H9 (cell line): ENCODE results near the gene ERFL. TPM values are rescaled to one million over a fixed set of nuclear protein-coding genes. Genes with fewer than 3 reads are reported as not detected.

ENCODE experiments used
- DNase-seq: peaks from one replicate; pipeline ENCODE4 v3.0.0-alpha.2; 2017
- H2AFZ ChIP-seq: one replicate; pipeline ENCODE4 v1.6.1; 2013; ENCODE audit warnings: mild to moderate bottlenecking, low read length, control low read depth, moderate library complexity
- H2AK5ac ChIP-seq: 2 replicates; pipeline ENCODE4 v1.6.1; 2013; ENCODE audit warnings: low read length, control low read depth, mixed read lengths; ENCODE audit not compliant: insufficient read length
- H2BK120ac ChIP-seq: one replicate; pipeline ENCODE4 v1.6.1; 2013; ENCODE audit warnings: low read depth, mild to moderate bottlenecking, low read length, control low read depth, inconsistent platforms; ENCODE audit not compliant: poor library complexity, severe bottlenecking
- H2BK12ac ChIP-seq: 2 replicates; pipeline ENCODE4 v1.6.1; 2013; ENCODE audit warnings: low read length, control low read depth, mixed read lengths, low read depth; ENCODE audit not compliant: insufficient read length
- H2BK15ac ChIP-seq: 2 replicates; pipeline ENCODE4 v1.6.1; 2013; ENCODE audit warnings: low read depth, low read length, control low read depth
- H2BK20ac ChIP-seq: one replicate; pipeline ENCODE4 v1.6.1; 2013; ENCODE audit warnings: low read depth, mild to moderate bottlenecking, low read length, control low read depth, inconsistent platforms; ENCODE audit not compliant: poor library complexity, severe bottlenecking
- H2BK5ac ChIP-seq: 2 replicates; pipeline ENCODE4 v1.6.1; 2013; ENCODE audit warnings: low read length, control low read depth, mixed read lengths; ENCODE audit not compliant: insufficient read length
- H3K14ac ChIP-seq: 2 replicates; pipeline ENCODE4 v1.6.1; 2013; ENCODE audit warnings: low read length, control low read depth; ENCODE audit not compliant: insufficient read depth
- H3K18ac ChIP-seq: 2 replicates; pipeline ENCODE4 v1.6.1; 2013; ENCODE audit warnings: low read depth, mild to moderate bottlenecking, mixed read lengths, low read length, control low read depth; ENCODE audit not compliant: insufficient read length
- H3K23ac ChIP-seq: 2 replicates; pipeline ENCODE4 v1.6.1; 2013; ENCODE audit warnings: low read length, control low read depth, mixed read lengths, low read depth; ENCODE audit not compliant: insufficient read length
- H3K23me2 ChIP-seq: 2 replicates; pipeline ENCODE4 v1.6.1; 2013; ENCODE audit warnings: low read depth, mild to moderate bottlenecking, mixed read lengths, low read length, control low read depth; ENCODE audit not compliant: insufficient read length, poor library complexity, severe bottlenecking
- H3K27ac ChIP-seq: 2 replicates; pipeline ENCODE4 v1.5.1; 2013; ENCODE audit warnings: low read length, control low read depth, mixed read lengths, low read depth; ENCODE audit not compliant: insufficient read length
- H3K27me3 ChIP-seq: 2 replicates; pipeline ENCODE4 v1.6.1; 2013; ENCODE audit warnings: low read length, control low read depth, inconsistent platforms; ENCODE audit not compliant: insufficient read depth
- H3K4ac ChIP-seq: 2 replicates; pipeline ENCODE4 v1.6.1; 2013; ENCODE audit warnings: low read depth, mild to moderate bottlenecking, control low read depth, inconsistent platforms, low read length, moderate library complexity
- H3K4me1 ChIP-seq: 2 replicates; pipeline ENCODE4 v1.6.1; 2013; ENCODE audit warnings: low read length, control low read depth, inconsistent platforms; ENCODE audit not compliant: insufficient read depth
- H3K4me2 ChIP-seq: 2 replicates; pipeline ENCODE4 v1.6.1; 2013; ENCODE audit warnings: low read length, control low read depth, mixed read lengths; ENCODE audit not compliant: insufficient read length, insufficient read depth
- H3K56ac ChIP-seq: 2 replicates; pipeline ENCODE4 v1.6.1; 2013; ENCODE audit warnings: low read depth, mild to moderate bottlenecking, mixed read lengths, low read length, control low read depth; ENCODE audit not compliant: insufficient read length
- H3K79me1 ChIP-seq: 2 replicates; pipeline ENCODE4 v1.6.1; 2013; ENCODE audit warnings: low read depth, mild to moderate bottlenecking, moderate library complexity, low read length, control low read depth, inconsistent platforms; ENCODE audit not compliant: insufficient read depth, poor library complexity, severe bottlenecking
- H3K79me2 ChIP-seq: 2 replicates; pipeline ENCODE4 v1.6.1; 2013; ENCODE audit warnings: low read length, control low read depth, inconsistent platforms; ENCODE audit not compliant: insufficient read depth
- H3K9ac ChIP-seq: 2 replicates; pipeline ENCODE4 v1.6.1; 2013; ENCODE audit warnings: low read length, control low read depth, mixed read lengths; ENCODE audit not compliant: insufficient read length; ENCODE audit errors: extremely low read depth
- H3K9me3 ChIP-seq: one replicate; pipeline ENCODE4 v1.6.1; 2013; ENCODE audit warnings: low read depth, low read length, inconsistent platforms; ENCODE audit not compliant: control insufficient read depth
- H3T11ph ChIP-seq: one replicate; pipeline ENCODE4 v1.6.1; 2013; ENCODE audit warnings: mild to moderate bottlenecking, low read length, control low read depth, inconsistent platforms
- H4K20me1 ChIP-seq: one replicate; pipeline ENCODE4 v1.6.1; 2013; ENCODE audit not compliant: control insufficient read depth, insufficient read length, insufficient read depth
- H4K5ac ChIP-seq: 2 replicates; pipeline ENCODE4 v1.6.1; 2013; ENCODE audit warnings: low read depth, mild to moderate bottlenecking, mixed read lengths, low read length, control low read depth; ENCODE audit not compliant: insufficient read length
- H4K8ac ChIP-seq: replicated peaks from 2 replicates; pipeline ENCODE4 v1.6.1; 2013; ENCODE audit warnings: low read length, control low read depth, mixed read lengths, low read depth; ENCODE audit not compliant: insufficient read length
- H4K91ac ChIP-seq: 2 replicates; pipeline ENCODE4 v1.6.1; 2013; ENCODE audit warnings: low read depth, mild to moderate bottlenecking, moderate library complexity, mixed read lengths, low read length, control low read depth; ENCODE audit not compliant: insufficient read length
- H3K27ac Mint-ChIP-seq, 3 experiments: 2 replicates in 2 of 3; 3 replicates in 1 of 3; pipeline ENCODE4 v1.8.0; 2020 to 2021; ENCODE audit warnings: mixed read lengths in 3 of 3, mild to moderate bottlenecking in 1 of 3, moderate library complexity in 1 of 3
- H3K27me3 Mint-ChIP-seq: 2 replicates; pipeline ENCODE4 v1.8.0; 2021; ENCODE audit warnings: low read depth, mild to moderate bottlenecking, moderate library complexity, mixed read lengths
- H3K36me3 Mint-ChIP-seq, 3 experiments: 2 replicates in 2 of 3; 3 replicates in 1 of 3; pipeline ENCODE4 v1.8.0; 2020 to 2021; ENCODE audit warnings: low read depth in 3 of 3, mixed read lengths in 3 of 3; ENCODE audit not compliant: insufficient read depth in 1 of 3
- H3K4me1 Mint-ChIP-seq, 2 experiments: 2 replicates each; pipeline ENCODE4 v1.8.0; 2020; ENCODE audit warnings: mixed read lengths in 2 of 2
- H3K4me3 Mint-ChIP-seq, 2 experiments: 2 replicates in 1 of 2; 3 replicates in 1 of 2; pipeline ENCODE4 v1.8.0; 2020 to 2021; ENCODE audit warnings: mild to moderate bottlenecking in 2 of 2, mixed read lengths in 2 of 2, moderate library complexity in 1 of 2
- H3K9me3 Mint-ChIP-seq, 2 experiments: 2 replicates in 1 of 2; 3 replicates in 1 of 2; pipeline ENCODE4 v1.8.0; 2020; ENCODE audit warnings: mild to moderate bottlenecking in 2 of 2, mixed read lengths in 2 of 2, moderate library complexity in 1 of 2
- WGBS: extraction: QIAGEN DNeasy Blood & Tissue Kit; methylation state at CpG from one replicate; pipeline ENCODE4 v1.1.7; 2013; ENCODE audit warnings: missing lambda C conversion rate, low lambda C conversion rate, mixed read lengths; ENCODE audit not compliant: insufficient read length; ENCODE audit errors: extremely low coverage; 5-methylcytosine and 5-hydroxymethylcytosine counted together
- total RNA-seq: library from RNA; stranded (reverse); gene quantifications from 2 replicates; pipeline ENCODE4 v1.2.1, GENCODE V29; 2021
- TF ChIP-seq, protein P1 (sequence below): fragments of 200-600 bp; sonication (generic); conservative IDR thresholded peaks from 3 replicates; pipeline ENCODE4 v1.8.0; 2021; ENCODE audit warnings: antibody characterized with exemption, mild to moderate bottlenecking

ERFL gene
- total RNA-seq, 1 experiment from 2014 or later: 0.22 TPM

DNA sequence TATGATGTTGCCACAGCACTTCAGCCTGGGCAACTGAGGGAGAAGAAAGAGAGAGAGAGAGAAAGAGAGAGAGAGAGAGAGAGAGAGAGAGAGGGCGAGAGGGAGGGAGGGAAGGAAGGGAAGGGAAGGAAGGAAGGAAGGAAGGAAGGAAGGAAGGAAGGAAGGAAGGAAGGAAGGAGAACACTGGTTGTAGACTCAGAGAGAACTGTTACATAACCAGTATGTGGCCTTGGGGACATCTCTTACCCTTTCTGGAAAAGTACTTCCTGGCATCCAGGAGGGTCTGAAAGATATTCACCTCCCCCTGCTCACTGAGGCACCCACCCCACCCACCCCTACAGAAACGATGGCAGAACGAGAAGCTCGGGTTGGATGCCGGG is 47.9 kb downstream of the ERFL start:
- H2BK5ac ChIP-seq: no peak overlapping the region
- H3K4me2 ChIP-seq: no peak overlapping the region
- no peak overlapping the region for H2BK120ac ChIP-seq
- no peak overlapping the region for H2AK5ac ChIP-seq
- H3K27me3 ChIP-seq: no peaks in the 10 kb centered on the region; the same call in 1 of the 2 replicates
- H3K4ac ChIP-seq: no peak overlapping the region
- Mint-ChIP-seq H3K4me3 (no peak overlapping the region), H3K27ac (no peak overlapping the region), H3K9me3 (no peaks in the 10 kb centered on the region), H3K36me3 (no peaks in the 10 kb centered on the region; a peak in 1 of 7 replicates), H3K4me1 (peaks cover 11 to 33% of the 10 kb centered on the region in 2 experiments), H3K27me3 (peaks cover 48% of the 10 kb centered on the region)
- no peak overlapping the region for H3K23ac ChIP-seq
- no peak overlapping the region for H2BK12ac ChIP-seq
- H3K9me3 ChIP-seq: no peaks in the 10 kb centered on the region
- H4K20me1 ChIP-seq: no peaks in the 10 kb centered on the region
- H4K91ac ChIP-seq: no peak overlapping the region
- no peaks in the 10 kb centered on the region for H3K79me2 ChIP-seq
- H2AFZ ChIP-seq: no peak overlapping the region
- no peak overlapping the region for H3T11ph ChIP-seq
- WGBS: no CpG with 5 or more reads among the region's 5 CpGs
- no peak overlapping the region for H3K18ac ChIP-seq
- H4K5ac ChIP-seq: no peak overlapping the region
- H2BK15ac ChIP-seq: no peak overlapping the region
- H2BK20ac ChIP-seq: no peak overlapping the region
- H3K14ac ChIP-seq: no peak overlapping the region
- peaks cover 20% of the 10 kb centered on the region for H3K23me2 ChIP-seq
- no peak overlapping the region for H3K27ac ChIP-seq
- TF ChIP-seq, protein P1, sequence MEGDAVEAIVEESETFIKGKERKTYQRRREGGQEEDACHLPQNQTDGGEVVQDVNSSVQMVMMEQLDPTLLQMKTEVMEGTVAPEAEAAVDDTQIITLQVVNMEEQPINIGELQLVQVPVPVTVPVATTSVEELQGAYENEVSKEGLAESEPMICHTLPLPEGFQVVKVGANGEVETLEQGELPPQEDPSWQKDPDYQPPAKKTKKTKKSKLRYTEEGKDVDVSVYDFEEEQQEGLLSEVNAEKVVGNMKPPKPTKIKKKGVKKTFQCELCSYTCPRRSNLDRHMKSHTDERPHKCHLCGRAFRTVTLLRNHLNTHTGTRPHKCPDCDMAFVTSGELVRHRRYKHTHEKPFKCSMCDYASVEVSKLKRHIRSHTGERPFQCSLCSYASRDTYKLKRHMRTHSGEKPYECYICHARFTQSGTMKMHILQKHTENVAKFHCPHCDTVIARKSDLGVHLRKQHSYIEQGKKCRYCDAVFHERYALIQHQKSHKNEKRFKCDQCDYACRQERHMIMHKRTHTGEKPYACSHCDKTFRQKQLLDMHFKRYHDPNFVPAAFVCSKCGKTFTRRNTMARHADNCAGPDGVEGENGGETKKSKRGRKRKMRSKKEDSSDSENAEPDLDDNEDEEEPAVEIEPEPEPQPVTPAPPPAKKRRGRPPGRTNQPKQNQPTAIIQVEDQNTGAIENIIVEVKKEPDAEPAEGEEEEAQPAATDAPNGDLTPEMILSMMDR: no peak
- no peak overlapping the region for H4K8ac ChIP-seq
- DNase-seq: no peak
- no peak overlapping the region for H3K9ac ChIP-seq
- H3K4me1 ChIP-seq: no peaks in the 10 kb centered on the region
- no peak overlapping the region for H3K56ac ChIP-seq
- no peaks in the 10 kb centered on the region for H3K79me1 ChIP-seq
